GM18517 (cell line): ENCODE data around the gene TMEM178A.
"Not testable (repeated sequence)": the region's sequence is repeated elsewhere in the genome, so short reads cannot be mapped to it uniquely, and the experiment has no call there.

Source experiments
- ATAC-seq: cut with Tn5 transposase; IDR thresholded peaks from one replicate; pipeline ENCODE4 v1.9.1; 2021; ENCODE audit warnings: mild to moderate bottlenecking, moderate library complexity; ENCODE audit not compliant: unreplicated experiment

Gene TMEM178A

DNA sequence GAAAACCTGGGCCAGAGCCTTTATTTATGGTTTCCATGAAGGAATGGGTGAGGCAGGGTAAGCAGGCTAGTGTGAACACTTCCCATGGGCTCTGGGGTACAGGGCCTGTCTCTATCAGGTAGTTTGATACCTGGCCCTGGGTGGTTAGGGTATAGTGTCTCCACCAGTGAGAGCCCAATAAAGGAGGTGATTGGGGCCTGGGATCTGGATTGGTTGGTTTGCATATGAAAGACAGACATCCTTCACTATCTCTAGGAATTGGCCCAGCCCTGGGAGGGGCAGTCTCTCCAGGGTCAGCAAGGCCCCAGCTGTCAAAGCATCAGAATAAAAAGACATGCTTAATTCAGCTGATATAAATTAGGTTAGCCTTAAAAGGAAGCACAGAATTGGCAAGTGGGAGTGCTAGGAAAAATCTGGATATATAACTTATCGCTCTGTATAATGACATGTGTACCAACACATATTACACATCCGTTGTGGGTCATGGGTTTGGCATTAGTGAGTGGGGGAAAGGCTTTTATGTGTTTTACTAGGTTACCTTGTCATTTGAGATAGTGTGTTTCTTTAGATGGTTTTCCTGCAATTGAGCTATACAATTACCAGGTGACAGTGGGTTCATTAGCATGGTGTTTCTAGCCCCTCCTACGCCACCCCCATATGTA is 18.5 kb upstream of the TMEM178A start:
- no peak for ATAC-seq

DNA sequence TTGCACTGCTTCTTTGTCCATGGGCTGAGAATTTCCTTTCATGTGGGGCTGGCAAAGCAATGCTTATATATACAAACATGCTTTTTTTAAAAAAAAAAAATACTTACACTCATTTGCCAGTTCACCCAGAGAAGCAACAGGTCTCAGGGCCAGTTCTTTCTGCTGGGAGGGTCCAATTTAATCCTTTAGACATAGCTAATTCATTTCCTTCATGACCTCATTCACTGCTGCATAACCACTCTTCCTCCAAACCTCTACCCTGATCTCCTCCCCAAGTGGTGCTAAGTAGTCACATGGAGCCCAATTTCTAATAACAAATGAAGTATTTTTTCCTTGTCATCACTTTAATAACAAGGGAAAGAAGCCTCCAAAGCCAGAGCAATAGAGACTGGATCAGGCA is 17.1 kb upstream of the TMEM178A start:
- no peak for ATAC-seq

DNA sequence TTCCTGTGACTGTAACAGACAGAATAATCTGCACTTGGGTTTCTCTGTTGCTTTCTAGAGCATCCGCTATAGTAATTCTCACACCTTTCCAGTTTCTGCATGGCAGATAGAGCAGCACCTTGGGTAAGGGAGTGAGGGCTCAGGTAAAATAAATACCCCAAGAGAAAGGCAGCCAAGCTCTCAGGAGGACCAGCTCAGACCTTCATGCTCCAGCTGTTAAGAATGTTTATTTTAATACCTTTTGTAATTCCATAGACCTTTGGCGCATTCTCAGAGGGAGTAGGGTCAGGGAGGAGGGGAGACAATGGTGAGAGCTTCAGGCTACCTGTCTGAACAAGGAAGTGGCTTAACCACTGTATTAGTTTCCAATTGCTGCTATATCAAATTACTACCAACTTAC is 16.2 kb upstream of the TMEM178A start:
- no peak for ATAC-seq

DNA sequence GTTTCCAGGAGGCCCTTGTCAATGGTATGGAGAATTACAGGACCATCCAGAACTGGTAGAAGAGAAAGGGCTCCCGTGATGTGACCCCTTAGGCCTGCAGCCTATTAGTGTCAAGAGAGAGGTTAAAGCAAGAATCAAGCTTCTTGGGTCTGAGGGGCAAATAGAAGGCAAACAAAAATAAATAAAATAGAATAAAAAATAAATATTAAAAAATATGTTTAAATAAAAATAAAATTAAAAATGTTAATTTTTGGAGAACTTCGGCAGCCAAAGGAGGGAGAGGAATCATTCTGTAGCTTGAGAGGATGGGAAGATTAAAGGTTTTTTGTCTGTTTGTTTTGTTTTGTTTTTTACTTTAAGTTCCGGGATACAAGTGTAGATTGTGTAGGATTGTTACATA is 15.2 kb upstream of the TMEM178A start:
- ATAC-seq = no peak

DNA sequence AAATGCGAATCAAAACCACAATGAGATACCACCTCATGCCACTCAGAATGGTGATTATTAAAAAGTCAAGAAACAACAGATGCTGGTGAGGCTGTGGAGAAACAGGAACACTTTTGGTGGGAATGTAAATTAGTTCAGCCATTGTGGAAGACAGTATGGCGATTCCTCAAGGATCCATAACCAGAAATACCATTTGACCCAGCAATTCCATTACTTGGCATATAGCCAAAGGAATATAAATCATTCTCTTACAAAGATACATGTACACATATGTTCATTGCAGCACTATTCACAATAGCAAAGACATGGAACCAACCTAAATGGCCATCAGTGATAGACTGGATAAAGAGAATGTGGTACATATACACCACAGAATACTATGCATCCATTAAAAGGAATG is 9.5 kb upstream of the TMEM178A start:
- ATAC-seq = not testable (repeated sequence)

DNA sequence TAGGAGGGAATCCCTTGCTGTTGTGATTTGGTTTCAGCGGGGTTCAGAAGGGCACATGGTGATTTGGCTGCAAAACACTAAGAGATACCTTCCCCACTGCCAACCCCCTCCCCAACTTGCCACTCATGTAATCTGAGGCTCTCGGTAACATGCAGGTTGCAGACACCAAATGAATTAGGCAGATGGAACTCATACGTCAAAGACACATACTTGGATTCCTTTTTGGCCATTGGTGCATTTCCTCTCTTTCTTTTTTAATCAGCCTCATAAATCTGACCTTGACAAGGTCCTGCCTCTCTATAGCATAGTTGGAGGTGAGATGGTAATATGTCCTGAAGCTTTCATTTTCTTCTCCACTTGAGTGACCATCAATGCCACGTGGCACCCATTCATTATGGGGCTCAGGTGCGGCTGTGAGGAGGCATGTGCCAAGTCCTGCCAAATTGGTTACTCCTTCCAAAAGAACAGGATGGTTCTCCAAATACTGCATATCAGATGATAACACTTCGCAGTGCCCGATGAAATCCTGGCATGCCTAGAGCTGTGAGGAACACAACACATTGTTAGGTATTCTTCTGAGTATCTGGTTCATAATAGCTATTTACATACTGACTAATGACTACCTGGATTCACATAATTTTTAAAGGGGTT is 8.3 kb upstream of the TMEM178A start:
- ATAC-seq = no peak

DNA sequence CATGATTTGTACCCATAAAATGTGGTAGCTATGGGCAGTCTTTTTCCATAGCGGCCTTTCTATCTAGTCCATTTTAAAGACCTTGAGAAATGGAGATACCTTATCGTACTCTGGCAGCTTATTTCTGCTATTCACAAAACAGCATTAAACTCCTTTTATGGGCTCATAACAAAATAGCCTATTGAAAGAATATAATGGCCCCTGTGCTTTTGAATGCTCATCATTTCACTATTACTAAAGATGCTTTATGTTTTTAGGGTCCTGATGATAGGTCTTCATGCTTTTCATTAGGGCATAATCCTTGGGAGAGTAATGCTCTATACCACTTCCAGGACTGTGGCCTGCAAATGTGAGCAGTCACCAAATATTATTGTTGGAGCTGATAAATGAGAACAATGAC is 7.3 kb upstream of the TMEM178A start:
- no peak for ATAC-seq

DNA sequence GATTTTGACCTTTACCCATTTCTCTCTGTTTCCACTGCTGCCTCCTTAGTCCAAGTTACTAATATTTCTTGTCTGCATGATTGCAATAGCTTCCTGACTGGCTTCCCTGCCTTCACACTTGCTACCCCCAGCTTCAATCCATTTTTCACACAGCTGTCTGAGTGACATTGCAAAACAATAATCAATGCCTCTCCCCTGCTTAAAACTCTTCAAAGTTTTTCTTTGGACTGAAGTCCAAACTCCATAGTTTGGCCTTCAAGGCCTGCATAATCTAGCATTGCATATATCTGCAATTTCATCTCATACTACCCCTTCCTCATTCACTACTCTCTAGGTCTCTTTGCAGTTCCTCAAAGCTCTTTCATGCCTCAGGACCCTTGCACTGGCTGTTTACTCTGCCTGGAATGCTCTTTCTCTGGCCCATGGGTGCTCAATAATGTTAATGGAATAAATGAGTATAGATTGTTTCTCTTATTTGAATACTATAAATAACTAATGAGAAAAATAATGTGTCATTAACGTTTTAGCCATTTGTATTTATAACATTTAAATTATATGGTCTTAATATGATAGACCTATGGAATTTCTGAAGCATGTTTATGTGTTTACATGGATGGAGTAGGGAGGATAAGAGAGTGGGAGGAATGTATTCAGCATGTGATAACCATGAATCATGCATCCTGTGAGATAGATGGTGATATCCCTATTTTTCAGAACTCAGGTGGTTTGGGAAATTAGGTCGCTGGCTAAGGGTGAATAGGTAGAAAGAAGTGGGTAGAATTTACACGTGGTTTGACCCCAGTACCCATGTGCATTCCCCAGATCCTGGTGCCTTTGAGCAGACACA is 5.7 kb upstream of the TMEM178A start:
- no peak for ATAC-seq

DNA sequence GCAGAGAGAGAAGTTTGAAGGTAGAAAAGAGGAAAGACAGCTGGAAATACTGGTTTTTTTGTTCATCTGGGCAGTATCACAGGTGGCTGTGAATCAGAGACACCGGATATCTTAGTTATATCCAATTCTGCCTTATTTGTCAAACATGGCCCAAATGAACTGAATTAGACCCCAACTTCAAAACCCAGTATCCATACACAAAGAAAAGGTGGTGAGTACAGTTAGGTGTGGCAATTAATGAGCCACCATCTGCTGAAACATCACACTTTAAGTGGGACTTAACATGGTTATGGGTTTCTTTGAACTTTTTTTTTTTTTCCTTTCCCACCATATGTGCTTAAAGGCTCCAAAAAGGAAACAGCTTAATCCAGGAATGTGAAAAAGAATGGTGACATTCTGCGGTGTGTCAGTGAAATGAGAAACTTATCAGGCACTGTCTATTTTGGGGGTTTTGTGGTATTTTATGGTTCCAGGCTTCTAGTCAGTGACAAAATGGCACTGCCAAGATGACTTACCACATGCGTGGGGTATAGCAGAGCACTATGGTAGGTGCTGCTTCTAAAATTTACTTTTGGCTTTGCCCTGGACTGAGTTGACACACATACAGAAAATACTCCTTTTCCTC is 5.0 kb upstream of the TMEM178A start:
- no peak for ATAC-seq

DNA sequence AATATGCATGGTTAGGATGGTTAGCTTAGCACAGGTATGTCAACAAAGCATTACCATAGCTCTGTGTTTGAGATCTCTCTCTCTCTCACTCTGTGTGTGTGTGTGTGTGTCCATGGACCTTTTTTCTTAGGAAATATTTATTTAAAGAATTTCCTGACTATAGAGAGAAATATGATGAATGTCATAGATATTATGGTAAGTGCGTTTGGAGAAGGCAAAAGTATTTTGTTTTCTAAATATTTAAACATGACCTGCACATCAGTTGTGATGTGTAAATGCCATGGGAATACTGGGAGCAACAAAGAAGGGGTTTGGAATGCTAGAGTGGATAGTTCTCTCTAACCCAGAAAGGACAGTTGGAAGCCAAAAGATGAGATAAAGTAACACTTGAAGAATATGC is 3.9 kb upstream of the TMEM178A start:
- no peak for ATAC-seq

DNA sequence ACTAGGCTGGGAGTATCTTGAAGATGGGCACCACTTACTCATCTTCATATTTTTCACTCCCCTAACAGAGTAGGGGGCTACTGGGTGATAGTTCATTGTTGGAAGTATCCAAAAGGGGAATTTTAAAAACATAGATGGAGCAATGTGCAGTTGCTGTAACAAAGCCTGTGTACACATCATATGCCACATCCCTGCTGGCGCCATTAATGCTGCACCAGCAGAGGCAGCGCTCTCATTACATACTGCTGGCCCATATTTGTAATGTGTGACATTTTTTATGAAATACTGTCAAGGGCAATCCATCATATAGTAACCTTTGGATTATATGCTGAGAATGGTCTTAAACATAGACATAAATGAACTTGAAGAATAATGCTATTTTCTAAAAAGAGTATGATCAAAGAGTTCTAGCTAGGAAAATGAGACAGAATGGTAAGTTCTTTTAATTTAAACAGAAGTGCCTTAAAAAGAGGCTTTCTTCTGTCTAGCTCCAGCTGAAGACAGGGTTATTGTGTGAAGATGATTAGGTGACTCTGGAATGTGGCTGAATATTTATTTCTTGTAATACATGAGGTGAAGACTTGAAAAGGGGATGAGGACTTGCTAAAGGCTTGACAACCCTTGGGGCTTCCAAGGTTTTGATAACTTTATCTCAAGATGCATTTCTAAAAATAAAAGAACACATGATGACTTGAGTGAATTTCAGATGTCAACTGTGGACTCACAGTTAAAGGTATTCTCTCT is 2.4 kb upstream of the TMEM178A start:
- no peak for ATAC-seq

DNA sequence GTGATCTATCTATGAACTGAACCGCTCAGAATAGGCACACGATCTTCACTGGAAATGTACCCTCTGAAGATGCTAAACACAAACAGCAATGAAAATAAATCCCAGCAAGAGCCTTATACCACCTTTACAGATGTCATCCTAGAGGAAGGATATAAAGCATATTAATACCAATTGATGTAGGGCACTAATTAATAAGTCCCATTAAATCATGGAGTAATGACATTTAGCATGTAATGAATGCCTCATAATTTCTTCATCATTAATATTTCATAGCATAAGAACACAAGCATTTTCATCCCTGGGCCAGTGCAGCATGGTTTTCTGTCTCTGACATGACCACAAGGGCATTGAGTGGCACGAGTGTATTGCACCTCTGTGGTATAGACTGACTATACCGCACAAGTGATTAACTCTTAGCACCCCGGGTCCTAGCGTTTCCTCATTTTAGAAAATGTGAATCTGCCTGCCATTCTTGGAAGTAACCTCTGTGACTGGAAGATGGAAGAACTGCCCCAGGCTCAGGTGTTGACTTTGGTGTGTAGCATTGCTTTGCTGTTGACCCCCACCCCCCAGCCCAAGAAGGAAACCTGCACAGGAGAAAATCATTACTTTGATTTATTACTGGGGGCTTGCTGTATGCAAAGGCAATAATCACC is 1.4 kb upstream of the TMEM178A start:
- ATAC-seq = no peak

DNA sequence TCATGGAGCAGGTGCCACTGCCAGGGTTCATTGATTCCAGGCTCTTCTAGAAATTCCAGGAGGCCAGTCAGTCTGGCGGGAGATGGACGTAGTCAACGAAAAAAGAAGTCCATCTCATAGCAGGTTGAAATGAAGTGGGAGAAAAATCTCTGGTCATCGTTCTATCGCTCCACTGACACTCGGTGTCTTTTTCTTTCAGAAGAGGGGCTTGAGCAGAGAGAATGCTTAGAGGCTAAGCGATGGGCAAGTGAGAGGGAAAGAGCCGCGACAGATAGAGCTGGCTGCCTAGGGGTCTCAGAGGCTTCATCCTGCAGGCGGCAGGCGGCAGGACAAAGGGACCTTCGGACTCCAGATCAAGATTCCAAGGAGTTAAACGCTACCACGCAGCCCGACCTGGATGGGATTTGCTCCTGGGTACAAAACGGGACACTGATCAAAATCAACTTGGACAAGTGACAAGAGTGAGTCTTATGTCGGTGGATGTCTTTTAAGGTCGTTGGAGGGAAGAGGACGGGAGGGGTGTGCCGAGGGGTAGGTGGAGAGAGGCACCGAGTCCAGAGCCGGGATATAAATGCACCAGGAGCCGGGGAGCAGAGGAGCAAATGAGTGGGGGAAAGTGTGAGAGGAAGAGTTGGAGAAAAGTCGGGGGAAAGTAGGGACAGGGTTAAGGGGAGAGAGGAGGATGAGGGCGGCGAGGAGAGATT is 677 bp upstream of the TMEM178A start:
- no peak for ATAC-seq

DNA sequence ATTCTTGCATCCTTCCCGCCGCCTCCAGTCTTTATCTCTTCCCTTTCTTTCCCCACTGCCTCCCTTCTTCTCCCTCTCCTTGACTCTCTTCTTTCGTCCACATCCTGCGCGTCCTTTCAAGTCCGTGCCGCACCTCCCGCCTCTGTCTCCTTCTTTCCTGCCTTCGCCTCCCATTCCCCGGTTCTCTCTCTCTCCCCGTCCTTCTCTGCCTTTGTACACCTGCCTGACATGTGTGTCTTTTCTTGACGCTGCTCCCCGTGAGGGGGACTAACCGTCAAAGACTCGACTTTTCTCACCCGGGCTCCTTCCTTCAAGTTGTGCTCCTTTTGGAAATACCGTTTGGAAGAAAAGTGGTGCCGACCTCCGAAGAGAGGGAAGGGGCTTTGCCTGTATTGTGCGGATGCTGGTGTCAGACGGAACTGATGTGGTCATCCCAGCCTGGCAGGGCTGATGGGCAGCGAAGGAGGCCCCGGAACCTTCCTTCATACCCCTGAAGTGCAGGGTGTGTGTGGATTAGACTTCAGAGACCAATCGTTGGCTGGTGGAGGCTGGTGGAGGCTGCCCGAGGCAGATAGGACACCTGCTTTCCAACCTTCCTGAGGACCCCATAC is 879 bp downstream of the TMEM178A start:
- no peak for ATAC-seq

DNA sequence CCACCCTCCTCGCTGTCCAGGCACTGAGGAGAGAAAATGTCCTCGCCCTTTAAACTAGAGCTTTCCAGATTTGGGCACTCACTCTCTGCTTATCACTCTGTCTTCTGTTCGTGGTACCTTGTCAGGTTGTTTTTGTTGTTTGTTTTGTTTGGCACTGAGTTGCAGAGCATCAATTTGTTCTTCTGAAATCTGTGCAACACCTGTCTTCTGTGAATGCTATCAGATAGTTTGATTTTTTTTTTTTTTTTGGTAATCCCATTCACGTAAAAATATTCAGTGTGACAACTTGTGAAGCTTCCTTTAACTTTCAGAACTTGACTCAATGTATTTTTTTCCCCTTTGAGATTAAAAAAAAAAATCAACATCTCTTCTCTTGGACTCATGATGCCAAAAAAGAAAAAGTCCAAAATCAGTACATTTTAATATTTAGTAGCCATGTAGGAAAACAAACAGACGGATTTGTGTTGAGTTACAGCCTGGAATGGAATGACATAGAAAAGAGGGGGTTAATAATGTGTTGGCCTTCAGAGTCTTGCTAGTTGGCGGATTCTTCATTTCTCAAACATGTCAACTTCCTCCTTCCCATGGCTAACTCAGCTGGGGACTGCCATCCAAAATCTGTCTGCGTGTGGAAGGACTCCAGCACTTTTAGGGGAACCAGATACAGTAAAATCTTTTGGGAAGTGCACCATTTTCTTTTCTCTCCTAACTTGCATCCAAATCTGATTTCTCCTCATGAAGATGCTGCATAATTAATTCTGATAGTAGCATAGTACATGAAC is 1.6 kb downstream of the TMEM178A start:
- no peak for ATAC-seq

DNA sequence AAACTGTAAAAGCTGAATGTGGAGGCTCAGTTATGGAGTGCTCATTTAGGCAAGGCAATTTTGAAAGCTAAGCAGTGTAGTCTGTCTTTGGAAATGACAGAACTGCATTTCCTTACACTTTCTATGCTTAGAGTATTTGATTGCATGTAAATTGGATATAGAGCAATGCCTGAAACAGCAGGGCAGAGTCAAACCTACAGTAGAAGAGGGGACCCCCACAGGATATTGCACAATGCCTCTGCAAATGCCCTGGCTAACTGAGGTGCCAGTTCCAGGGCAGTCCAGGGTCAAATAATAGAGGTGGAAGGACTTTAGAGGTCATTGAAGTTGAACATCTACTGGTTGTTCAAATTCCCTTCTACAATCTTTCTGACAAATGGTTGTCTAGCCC is 2.2 kb downstream of the TMEM178A start:
- ATAC-seq = no peak

DNA sequence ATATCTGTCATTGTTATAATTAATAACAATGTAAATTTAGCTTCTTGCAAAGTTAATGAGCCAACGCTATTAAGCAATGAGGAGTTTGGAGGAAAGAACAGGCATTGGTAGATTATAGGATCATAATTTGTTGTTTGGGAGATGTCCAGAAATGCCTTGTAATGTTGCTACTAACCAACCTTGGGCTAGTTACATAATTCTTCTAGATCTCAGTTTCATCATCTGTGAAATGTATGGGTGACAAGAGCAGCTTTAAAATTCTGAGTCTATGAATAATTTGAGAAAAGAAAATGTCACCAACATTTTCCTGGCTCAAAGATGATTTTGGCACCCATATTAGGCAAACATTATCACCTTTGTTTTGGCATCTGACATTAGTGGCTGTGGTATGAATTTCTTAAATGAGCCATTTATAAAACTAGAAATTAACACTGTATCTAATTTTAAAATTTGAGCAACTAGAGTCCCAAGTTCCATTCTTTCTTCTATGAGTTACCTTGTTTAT is 2.9 kb downstream of the TMEM178A start:
- ATAC-seq = no peak

DNA sequence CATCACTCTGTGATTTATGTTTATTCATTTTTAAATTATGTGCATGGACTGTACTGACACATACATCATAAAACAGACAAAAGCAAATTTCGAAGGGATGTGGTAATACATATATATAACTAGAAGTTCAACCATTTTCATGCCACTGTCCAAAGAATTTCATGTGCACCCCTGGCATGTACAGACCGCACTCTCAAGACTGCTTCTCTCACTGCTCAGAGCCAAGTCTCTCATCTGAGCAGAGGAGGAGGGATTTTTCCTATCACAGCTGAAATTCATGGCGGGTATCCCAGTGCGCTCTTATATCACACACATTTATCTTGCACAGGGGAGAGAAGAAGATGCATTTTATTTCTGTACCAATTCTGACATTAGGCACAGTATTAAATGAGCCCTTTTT is 5.9 kb downstream of the TMEM178A start:
- ATAC-seq = no peak
